ENCODE results near the gene JAM3.

JAM3 gene

DNA sequence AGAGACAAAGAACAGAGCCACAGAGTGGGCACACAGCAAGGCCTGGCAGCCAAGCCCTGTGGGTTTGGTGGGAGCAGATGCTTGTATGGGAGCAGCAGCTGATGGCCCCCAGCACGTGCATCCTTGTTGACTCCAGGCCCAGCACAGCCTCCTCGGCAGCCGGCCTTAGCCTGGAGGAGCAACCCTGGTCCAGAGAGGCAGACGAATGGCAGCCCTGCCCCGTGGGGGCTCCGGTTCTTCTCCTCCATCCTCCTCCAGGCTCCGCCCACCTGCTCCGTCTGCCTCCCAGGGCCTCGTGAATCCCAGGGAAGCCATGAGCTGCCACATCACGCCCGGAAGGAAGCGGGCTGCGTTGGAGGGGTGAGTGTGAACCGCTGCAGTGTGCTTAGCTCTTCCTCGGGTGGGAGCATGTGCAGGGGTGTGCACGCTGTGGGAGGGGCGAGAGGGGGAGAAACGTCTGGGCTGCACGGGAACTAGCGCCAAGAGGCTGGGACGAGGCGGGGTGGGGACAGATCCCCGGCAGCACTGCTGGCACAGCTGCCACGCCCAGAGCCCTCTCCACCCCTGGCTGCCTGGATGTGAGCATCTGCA, 36.3 kb upstream of the JAM3 start:
- CTCF ChIA-PET = interaction anchor here (1.0 kb wide), 1 partner anchor 17 kb away, joined by 3 read pairs; no protein-coding TSS in a partner anchor
- no peak for DNase-seq (ENCODE audit: extremely low spot score)
- TF ChIP-seq, protein P1, sequence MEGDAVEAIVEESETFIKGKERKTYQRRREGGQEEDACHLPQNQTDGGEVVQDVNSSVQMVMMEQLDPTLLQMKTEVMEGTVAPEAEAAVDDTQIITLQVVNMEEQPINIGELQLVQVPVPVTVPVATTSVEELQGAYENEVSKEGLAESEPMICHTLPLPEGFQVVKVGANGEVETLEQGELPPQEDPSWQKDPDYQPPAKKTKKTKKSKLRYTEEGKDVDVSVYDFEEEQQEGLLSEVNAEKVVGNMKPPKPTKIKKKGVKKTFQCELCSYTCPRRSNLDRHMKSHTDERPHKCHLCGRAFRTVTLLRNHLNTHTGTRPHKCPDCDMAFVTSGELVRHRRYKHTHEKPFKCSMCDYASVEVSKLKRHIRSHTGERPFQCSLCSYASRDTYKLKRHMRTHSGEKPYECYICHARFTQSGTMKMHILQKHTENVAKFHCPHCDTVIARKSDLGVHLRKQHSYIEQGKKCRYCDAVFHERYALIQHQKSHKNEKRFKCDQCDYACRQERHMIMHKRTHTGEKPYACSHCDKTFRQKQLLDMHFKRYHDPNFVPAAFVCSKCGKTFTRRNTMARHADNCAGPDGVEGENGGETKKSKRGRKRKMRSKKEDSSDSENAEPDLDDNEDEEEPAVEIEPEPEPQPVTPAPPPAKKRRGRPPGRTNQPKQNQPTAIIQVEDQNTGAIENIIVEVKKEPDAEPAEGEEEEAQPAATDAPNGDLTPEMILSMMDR (IDR thresholded peaks at IDR 0.05; ENCODE audit: control extremely low read depth, extremely low read depth, low read depth, missing control alignments) = no peak
- POLR2A ChIA-PET = no interaction called here

DNA sequence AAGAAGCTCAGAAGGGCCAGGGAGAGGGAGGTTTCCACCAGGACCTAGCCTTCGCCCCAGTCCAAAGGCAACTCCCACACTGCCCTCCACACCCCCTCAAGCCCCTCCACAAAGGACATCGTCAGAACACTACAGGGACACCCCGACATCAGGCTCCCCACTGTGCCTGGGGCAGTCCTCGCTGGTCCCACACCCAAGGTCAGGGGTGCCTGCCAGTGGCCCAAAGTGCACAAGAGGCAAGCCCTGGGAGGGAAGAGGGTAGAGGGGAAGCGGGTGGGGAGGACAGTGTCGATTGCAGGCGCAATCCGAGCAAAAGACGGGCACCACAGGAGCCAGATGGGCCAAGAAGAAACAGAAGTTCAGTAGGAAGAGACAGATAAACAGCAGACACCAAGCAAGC, 35.6 kb upstream of the JAM3 start:
- DNase-seq (ENCODE audit: extremely low spot score) = no peak
- TF ChIP-seq, protein P1 (IDR thresholded peaks at IDR 0.05; ENCODE audit: control extremely low read depth, extremely low read depth, low read depth, missing control alignments) = no peak
- ChIA-PET CTCF (interaction anchor here (1.0 to 1.1 kb wide), 2 partner anchors 10 to 17 kb away, joined by 3 to 4 read pairs; no protein-coding TSS in a partner anchor), POLR2A (no interaction called here)

DNA sequence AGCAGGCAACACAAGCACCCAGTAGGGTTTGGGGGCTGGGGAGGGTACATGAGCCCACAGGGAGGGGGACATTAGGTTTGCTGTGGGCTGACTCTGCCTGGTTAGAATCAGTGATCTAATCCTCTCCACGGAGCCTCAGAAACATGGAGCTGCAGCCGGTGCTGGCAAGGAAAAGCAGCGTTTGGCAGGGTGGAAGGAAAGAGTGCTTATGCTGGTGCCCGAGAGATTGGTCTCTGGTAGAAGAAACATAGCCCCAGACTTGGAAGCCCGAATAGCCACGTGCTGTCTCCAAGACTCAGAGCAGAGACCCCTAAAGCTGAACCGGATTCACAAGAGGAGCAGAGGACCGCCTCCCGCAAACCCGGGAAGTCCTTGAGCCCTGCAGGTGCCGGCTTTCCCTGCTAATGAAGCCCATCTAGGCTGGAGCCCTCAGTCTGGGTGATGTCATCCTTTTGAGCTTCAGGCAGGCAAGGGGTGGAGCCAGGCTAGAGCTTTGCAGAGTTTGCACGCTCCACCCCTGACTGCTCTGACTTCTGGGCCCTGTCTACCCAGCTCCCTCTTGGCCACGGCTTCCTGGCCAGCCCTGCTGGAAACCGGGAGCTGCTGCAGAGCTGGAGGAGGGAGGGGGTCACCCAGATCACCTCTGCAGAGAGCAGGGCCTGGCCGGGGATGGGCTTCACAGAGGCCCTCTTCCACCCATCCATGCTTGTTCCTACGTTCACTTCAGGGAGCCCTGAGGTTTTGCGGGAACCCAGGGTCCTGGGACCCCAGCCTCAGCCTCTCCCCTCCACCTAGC, 35.0 kb upstream of the JAM3 start:
- peak; percentile 61 for DNase-seq (ENCODE audit: extremely low spot score)
- TF ChIP-seq, protein P1 (IDR thresholded peaks at IDR 0.05; ENCODE audit: control extremely low read depth, extremely low read depth, low read depth, missing control alignments) = no peak
- POLR2A ChIA-PET = no interaction called here
- CTCF ChIA-PET = interaction anchor here (0.9 to 1.1 kb wide), 2 partner anchors 10 to 16 kb away, joined by 3 to 4 read pairs; no protein-coding TSS in a partner anchor

DNA sequence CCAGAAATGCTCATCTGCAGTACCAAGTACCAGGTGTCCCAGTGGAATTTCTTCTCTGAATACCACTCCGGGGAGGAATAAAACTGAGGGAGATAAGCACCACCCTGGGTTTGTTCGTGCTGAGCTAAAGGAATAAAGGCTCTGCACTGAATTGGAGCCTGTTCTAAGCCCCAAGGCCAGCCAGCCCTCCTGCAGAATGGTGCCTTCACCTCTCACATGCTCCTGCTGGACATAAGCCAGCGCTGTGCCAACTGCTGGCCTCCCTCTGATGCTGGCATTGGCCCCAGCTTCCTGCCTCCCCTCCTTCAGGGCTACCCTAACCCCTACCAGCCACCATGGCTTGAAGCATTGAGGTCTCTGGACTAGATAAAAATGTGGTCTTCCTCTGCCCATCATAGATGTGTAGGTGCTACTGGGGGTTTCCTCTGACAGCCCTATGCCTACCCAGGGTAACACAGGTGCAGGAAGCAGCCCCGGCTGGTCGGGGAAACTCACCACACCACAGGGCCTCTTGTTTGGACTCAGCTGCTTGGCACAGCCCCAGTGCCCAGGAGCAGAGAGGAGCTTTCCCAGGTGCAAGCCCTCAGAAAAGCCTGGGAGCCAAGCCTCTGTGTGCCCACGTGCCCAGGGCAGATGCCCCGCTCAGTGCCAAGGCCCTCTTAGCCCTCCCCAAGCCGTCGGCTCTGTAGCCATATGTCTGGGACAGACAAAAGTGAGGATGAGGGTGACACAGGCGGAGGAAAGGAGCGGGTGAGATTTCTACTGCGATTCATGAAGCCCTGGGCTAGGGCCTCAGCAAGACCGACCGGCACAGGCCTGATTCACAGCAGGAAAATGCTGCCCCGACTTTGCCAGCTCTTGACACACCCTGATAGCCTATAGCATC, 34.1 kb upstream of the JAM3 start:
- DNase-seq (ENCODE audit: extremely low spot score) = no peak
- POLR2A ChIA-PET = no interaction called here
- CTCF ChIA-PET = interaction anchor here (0.9 to 1.8 kb wide), 2 partner anchors 15 to 16 kb away, joined by 3 to 5 read pairs; no protein-coding TSS in a partner anchor
- TF ChIP-seq, protein P1 (IDR thresholded peaks at IDR 0.05; ENCODE audit: control extremely low read depth, extremely low read depth, low read depth, missing control alignments) = no peak

DNA sequence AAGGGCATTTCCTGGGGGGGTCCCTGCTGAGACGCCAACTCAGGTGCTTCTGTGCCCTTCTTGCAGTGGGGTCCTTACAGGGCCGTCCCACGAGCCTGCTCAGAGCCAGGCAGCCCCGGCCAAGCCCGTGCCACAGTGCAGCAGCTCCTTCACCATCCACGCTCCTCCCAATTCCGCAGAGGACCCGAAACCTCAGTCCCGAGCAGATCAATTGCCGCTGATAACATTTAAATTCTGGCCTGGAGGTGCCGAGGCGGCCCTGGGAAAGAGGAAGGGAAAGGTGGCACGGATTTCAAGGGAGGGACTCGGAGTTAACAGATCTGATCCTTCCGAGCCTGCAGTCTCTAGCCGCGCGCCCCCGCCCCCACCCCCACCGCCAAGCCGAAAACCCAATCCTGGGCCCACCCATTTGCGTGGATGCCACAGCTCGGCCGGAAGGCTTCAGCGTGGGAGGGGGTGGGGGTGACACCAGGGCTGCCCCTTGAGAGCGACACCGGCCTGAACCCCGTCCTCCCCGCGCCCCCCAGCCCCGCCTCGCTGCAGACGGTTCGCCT, 32.3 kb upstream of the JAM3 start:
- TF ChIP-seq, protein P1 (IDR thresholded peaks at IDR 0.05; ENCODE audit: control extremely low read depth, extremely low read depth, low read depth, missing control alignments) = no peak
- DNase-seq (ENCODE audit: extremely low spot score) = no peak
- ChIA-PET POLR2A (no interaction called here), CTCF (interaction anchor here (1.8 kb wide), 1 partner anchor 14 kb away, joined by 5 read pairs; no protein-coding TSS in a partner anchor)
